Esophagus mucosa (tissue), 1 donor: ENCODE results near the gene GSN. TPM values are rescaled to one million over a fixed set of nuclear protein-coding genes. Genes with fewer than 3 reads are reported as not detected.

Experiments
- ATAC-seq: fragments of 200-7000 bp; cut with Tn5 transposase; one replicate; pipeline ENCODE4 v1.9.1; 2020
- total RNA-seq: library from RNA; stranded (reverse); gene quantifications from one replicate; pipeline ENCODE4 v1.2.4, GENCODE V29; 2023
- donor health status: DM: yes; HTN: yes; CAD: no.

Gene GSN
- total RNA-seq, 1 donor from 2014 or later: 270 TPM

DNA sequence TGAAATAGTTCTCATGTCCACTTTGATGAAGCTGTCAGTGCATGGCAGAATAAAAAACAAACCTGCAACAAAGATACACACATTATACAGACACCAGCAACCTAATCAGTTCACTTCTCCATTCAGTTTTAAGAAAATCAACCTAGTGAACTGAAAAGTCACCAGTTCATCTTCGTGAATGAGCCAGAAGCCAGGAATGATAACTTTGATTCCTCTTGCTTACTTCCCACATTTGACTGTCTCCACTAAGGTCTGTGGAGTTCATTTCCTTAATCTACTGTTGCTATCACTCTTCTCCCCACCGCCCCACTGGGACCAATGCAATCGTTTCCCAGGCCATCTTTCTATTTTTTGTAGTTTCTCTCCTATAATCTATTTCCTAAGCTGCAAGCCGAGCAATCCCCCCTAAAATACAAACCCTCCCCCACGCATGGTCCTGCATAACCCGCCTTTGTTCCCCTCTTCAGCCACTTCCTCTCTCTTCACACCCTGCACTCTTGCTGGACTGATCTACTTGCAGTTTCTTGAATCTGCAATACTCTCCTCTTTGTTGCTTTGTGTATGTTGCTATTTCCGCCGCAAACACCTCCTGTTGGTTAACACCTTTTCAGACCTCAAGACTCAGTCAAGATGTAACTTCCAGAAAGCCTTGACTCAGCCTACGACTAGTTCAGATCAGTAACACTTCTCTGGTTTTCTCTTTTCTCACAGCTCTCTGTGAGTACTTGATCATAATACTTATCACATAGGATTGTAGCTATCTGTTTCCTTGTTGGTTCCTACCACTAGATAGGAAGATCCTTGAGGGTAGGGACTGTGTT lies 85.5 kb downstream of the GSN start:
- no peak for ATAC-seq

DNA sequence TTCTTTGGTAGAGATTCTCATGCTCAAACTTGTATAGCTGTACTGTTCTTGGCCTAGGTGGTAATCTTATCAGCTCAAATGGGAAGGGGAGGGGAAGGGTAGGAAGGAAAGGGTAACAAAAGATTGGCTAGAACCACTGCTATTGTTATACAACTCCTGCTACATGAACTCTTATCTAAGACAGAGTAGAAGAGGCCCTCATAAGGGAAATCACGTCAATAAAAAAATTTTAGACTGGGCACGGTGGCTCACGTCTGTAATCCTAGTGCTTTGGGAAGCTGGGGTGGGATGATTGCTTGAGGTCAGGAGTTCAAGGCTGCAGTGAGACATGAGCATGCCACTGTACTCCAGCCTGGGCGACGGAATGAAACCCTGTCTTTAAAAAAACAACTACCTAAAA lies 86.2 kb downstream of the GSN start:
- no peak for ATAC-seq

DNA sequence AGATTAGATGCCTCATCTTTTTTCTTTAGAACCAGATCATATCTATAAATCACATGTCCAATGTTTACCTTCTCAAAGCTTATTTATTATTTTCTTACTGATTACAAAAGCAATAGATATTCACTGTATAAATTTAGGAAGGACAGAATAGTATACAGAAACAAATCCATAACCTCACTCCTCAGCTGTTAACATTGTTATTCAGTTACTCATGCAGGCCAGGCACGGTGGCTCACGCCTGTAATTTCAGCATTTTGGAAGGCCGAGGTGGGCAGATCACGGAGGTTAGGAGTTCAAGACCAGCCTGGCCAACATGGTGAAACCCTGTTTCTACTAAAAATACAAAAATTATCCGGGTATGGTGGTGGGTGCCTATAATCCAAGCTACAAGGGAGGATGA lies 86.8 kb downstream of the GSN start:
- no peak for ATAC-seq

DNA sequence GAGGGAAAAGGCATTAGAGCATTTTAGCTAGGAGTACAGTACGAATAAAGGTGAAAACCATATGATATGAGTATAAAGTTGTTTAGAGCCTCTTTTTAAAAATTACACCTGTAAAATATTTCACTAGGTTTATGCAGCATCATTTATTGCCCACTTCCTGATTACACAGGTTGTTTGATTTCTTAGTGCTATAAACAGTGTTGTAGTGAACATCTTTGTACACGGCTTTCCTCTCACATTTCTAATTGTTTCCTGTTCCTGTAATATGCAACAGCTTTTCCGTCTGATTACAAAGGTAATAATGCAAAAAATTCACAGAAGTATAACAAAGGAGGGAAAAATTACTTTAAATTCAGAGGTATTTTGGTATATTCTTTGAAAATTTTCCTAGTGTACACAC lies 89.0 kb downstream of the GSN start:
- no peak for ATAC-seq

DNA sequence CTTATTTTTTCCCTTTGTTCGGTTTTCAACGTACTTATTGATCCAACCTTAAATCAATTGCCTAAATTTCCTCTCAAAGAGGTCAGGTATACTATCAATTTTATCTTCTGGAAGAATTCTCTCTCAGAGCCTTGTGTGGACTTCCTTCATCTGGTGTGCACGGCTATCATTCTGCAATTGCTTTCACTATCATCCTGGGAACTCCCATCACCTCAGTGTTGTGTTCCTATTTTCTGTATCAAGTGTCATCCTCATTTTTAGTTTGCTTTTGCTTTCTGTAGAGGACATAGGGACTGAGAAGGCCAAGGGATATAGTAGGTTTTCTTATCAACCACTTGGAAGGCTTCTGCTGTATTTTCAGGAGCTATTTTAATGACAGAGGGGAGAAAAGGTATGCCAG lies 90.8 kb downstream of the GSN start:
- no peak for ATAC-seq

DNA sequence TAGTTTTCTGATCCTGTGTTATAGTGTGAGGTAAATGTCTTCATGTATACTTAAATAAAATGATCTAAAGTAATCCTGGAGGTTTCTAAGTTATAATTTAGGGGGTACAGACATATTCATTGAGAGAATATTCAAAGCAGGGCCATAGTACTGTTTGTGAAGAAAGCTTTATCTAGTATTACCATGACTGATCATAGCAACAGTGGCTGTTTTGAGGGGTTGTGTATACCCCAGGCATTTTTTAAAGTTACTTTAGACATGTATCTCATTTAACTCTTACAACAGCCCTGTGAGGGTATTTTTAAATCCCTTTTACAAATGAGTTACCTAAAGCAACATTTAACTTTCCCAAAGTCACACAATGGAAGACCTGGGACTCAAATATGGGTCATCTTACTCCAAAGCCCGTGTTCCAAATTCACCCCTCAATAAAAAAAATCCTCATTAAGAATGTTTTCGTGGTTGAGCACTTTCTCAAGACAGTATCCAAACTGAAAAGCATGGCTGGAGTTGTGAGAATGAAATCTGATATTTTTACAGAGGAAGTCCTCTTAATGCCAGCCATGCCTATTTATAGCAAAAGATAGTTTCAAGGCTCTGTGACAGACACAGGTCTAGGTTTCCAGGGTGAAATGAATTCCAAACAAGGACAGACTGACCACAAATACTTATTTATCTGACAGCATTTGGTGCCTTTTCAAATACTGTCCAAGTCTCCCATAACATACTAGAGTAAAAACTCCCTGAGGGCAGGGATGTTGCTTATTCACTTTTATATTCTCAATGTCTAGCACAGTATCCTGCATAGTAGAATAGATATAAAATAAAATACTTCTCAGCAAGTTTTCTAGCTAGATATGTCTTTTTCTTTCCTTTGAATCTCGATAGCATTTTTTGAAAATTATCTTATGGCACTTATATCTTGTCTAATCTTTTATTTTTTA lies 91.7 kb downstream of the GSN start:
- ATAC-seq: no peak

DNA sequence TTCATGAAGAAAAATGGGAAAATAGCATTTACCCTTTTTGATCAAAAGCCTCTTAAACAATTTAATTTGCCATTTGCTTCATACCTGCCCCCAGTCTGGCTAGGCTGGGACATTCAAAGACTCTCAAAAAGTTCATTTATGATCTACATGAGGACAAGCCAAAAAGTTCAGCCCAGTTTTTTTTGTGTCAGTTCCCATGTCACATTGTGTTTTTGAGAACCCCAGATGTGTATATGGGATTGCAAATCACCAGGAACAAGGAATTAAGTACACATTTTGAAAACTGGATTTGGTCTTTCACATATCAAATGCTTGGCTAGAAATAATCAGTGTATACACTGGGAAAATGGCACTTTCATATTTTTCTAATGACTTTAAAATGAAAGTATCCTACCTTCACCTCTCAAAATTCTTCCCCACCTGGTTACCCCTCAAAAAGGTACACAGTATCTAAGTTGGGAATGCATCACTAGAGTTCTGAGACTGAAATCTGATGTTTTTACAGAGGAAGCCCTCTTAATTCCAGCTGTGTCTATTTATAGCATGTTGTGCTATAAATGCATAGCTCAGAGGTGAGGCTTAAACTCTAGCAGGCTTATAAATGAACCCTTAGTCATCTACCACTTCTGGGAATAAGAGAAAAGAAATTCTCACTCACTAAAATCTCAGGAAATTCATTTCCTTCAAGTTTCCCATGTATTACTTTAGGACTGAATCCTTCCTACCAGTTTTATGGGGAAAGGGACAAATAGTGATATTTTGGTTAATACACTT lies 92.8 kb downstream of the GSN start:
- peak; percentile 62 for ATAC-seq

DNA sequence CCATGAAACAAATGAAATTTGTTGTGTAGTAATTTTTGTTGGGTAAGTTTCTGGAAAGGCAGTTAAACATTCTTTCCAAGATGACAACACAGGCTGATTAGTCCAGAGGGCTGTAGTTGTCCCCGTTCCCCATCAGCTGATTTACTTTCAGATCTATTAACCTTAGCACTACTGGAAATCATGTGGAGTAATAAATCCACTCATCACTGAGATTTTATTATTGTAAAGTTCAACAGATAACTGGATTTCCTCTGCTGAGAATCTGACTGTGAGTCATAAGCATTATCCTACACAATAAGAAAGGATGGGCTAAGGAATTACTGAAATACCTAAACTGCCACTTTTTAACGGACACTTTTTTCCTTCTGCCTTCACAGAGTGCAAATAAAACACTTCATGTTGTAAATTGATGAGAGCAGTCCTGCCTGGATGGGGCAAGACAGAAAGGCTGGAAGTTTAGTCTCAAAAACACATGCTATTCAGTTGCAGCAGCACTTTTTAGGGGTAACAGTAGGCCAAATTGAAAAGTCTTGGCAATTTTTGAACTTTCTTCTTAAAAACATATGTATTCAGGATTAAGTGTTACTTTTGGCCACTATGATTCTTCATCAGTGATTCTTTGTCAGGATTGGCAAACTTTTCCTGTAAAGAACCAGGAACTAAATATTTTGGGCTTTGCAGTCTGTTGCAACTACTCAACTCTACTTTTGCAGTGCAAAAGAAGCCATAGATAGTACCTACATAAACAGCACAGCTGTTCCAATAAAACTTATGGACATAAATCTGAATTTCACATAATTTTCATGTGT lies 95.1 kb downstream of the GSN start:
- peak; percentile 51 for ATAC-seq

DNA sequence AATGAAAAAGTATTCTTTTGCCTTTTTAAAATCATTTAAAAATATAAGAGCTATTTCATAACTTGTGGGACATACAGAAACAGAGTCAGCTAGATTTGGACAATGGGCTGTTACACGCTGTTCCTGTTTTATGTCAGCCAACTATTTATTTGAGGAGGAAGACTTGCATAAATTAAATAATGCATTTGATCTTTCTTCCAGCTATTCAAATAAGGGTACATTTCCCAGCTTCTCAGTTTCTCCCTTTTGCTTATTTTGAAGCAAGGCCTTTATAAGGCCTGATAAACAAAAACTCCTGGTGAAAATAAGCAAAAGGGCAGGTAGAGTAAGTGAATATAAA lies 95.6 kb downstream of the GSN start:
- ATAC-seq: no peak

DNA sequence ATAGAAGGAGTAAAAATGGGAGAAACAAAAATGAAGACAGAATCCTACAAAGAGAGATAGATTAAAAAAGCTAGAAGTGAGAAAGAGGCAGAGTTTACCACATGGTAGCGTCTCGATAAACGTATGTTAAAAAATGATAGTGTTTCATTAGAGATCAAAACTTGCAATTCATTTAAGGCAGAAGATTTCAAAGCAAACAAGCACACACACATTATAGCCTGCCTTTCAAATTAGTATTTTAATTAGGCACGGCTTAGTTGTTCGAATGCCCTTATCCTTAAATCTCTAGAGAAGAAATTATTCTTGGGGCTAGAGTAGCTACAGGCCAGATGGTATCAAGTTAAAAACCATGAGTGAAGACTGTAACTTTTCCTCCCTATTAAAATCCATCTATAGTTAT lies 96.1 kb downstream of the GSN start:
- no peak for ATAC-seq

DNA sequence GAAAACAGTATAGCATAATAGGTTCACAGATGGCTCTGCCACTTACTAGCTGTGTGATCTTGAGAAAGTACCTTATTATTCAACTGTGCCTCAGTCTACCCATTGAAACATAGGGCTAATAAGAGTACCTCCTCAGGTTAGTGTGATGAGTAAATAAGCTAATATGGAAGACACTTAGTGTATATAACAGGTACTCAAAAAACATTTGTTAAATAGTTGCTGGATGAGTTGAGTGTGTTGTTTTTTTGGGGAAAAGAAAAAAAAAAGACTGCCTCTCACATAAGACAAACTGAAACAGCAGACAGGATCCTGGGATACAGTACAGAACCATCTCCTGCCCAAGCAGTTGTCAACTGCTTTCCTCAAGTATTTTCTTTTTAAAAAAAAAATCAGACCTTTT lies 96.9 kb downstream of the GSN start:
- ATAC-seq: no peak

DNA sequence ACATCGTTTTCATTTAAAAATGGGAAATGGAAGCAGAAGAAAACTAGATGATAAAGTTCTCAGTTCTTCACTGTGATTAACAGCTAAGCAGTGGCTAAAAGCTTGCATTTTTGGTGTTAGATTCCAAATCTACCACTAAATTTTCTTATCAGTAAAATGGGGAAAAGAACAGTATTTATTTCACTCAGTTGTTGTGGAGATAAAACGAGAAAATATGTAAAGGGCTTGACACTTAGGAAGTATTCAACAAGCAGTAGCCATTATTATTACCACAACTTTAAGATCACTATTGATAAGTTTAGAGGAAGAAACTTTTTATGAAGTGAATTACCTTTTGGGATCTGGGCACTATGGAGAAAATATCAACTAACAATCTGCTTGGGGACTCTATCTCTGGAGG lies 97.6 kb downstream of the GSN start:
- no peak for ATAC-seq

DNA sequence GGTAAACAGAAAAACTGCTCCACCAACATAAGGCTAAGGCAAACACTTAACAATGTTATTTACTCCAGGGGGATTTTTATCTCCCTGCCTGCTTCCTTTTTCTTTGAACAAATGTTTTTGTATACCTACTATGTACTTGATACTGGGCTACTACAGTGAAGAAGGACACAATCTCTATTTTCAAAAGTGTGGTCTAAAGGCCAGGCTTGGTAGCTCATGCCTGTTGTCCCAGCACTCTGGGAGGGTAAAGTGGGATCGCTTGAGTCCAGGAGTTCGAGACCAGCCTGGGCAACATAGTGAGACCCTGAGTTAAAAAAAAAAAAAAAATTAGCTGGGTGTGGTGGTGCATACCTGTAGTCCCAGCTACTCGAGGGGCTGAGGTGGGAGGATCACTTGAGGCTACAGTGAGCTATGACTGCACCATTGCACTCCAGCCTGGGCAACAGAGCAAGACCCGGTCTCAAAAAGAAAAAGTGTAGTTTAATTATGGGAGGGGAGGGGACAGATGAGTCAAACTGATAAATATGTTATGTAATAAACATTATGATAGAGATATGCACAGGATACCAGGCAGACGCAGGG lies 98.7 kb downstream of the GSN start:
- no peak for ATAC-seq

DNA sequence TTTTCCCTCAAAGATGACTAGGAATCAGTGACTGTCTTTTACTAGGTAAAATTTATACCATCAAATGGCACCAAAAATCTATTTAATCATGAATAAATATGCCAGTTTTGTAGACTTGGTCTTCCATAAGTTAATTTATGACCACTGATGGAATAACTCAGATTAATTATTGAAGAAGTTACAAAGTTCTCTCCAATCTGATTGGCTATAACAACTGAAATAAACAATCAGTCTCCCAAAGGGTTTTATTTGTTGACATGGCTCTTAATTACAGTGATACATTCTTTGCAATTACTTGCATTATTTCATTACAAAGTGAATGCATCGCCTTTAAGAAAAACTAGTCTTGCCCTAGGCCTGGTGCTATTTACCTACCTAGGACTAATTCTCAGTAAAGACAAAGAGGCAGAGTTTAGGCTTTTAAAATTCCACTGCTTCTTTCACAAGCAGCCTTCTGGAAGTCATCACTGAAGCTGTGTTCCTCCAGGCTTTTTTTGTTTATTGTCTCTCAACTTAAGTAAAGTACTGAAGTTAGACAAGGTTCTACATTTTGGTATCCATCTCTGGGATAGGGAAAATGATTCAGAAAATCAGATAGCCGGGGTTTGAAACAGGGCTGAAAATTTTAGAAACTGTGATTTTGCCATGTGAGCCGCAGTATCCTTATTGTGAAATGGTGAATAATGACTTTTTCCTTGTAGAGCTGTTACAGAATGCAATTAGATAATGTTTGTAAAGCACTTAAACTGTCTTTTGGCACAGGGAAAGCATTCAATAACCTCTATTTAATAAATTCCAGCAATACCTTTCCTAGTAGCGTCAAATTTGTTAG lies 99.6 kb downstream of the GSN start:
- no peak for ATAC-seq

DNA sequence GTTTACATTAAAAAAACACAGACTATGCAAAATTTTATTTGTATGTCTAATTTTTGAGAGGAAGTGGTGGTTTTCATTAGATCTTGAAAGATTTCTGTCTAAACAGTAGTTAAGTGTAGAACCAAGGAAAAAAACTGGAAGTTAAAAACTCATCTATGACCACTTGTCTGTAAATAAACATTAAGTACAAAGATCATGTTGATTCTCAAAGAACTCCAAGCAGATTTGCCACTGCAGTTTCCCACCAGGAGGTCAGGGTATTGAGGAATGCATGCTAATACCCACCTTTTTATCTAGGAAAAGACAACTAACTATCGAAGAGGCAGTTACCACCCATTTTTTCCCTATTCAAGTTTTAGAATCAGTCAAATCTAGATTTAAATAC lies 100.2 kb downstream of the GSN start:
- no peak for ATAC-seq

DNA sequence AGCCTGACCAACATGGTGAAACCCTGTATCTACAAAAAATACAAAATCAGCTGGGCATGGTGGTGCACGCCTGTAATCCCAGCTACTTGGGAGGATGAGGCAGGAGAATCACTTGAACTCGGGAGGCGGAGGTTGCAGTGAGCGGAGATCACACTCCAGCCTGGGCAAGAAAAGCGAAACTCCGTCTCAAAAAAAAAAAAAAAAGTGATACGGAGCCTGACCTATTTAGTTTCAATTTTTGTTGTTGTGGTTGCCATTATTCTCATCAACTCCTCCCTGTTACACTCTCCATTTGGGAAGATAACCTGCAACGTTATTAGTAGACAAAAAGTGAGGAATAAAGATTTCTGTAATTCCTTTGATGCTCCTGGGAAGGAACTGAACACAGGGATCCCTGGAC lies 100.8 kb downstream of the GSN start:
- no peak for ATAC-seq

DNA sequence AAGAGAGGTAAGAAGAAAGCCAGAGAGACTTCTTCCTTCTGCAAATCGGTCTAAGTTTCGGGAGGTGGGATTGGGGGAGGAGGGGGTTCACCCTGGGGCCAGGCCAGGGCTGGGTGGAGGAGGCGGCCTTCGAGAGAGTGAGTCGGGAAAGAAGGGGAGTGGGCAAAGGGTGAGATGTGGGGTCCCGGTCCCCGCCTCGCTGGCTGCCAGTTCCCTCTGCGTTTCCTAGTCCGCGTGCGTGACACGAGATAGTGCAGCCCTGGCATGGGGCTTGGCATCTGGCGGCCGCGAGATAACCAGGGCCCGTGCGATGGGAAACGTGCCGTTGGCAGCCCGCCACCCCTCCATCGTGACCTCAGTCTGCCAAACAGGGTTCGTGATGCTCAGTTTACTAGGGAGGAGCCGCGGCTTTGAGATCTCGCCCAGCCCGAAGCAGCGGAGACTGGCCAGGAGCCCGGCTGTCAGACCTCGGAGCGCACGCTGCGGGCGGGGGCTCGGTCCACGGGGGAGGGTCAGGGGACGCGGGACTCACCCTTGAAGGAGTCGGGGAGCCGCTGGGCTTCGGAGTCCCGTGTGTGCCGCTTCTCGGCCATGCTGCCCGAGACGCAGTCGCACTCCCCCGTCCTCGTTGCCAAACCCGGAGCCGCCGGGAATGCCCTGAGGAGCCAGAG lies 101.8 kb downstream of the GSN start, which contains the start of gene STOM:
Gene STOM, minus strand, starts transcription at position 656 of the 671 bp plus-strand sequence. Its CDS starts 63 bp downstream, at position 593.
- ATAC-seq: peak; percentile 68

DNA sequence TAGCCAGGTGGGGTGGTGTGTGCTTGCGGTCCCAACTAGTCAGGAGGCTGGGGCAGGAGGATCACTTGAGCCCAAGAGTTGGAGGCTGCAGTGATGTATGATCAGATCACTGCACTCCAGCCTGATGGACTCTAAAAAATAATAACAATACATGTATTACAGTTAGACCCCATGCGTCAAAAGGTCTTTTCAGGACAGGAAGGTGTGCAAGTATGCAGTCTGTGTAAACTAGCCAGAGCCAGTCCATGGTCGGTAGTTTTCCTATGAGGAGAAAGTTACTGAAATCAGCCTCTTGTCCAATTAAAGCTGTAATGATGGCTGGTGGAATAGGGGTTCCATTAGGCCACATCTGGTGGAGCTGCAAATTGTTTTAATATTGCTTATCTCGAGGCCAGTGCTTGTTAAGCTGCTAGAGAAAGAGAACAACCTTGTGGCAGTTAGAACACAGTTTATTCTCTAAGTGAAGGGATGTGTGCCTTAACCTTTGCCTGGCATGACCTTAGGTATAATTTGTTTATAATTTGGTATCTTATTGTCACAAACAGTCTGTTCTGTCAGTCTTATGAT lies 103.6 kb downstream of the GSN start:
- ATAC-seq: no peak

DNA sequence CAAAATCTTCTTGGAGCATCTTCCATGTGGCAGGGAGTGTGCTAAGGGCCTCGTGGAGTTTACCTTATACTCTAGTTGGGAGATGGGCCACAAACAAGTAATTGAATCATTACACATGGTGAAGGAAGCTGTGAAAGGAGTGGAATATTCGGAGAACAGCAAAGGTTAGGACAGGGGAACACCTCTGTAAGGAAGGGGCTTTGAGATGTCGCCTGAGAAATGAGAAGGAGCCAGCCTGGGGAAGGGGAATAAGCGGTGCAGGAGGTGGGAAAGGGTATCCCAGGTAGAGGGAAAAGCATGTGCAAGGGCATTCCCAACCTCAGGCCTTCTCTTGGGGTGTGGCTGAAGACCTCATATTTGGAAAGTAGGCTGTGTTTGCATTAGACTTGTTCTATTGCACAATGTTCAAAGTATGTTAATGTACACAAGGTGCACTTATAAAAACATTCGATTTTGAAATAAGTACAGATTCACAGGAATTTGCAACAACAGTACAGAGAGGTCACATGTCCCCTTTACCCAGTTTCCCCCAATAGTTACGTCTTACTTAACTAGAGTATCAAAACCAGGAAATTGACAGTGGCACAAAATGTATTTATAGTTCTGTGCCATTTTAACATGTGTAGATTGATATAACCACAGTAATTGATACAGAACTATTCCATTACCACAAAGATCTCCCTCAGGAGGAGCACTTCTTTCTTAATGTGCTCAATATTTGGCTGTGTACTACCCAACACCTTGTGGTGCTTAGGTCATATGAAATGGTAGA lies 104.5 kb downstream of the GSN start:
- ATAC-seq: peak; percentile 45
